Liver (tissue), 9 donors: ENCODE measurements around the gene CA14. TPM values are rescaled to one million over a fixed set of nuclear protein-coding genes. Genes with fewer than 3 reads are reported as not detected.
"Not testable (repeated sequence)": the region's sequence is repeated elsewhere in the genome, so short reads cannot be mapped to it uniquely, and the experiment has no call there.

Experiments
- DNase-seq: peaks from one replicate; pipeline ENCODE4 v3.0.0-alpha.2; 2017; ENCODE audit warnings: low spot score
- H3K27ac ChIP-seq, 2 donors: one replicate each; pipeline ENCODE4 v1.7.0; 2013; ENCODE audit warnings: inconsistent platforms in 2 of 2, low read length in 2 of 2, control low read depth in 1 of 2, low read depth in 1 of 2, mild to moderate bottlenecking in 1 of 2
- H3K27me3 ChIP-seq, 4 donors: one replicate each; pipeline versions ENCODE4 v1.6.1 to v1.7.0; 2013; ENCODE audit warnings: low read length in 3 of 4, inconsistent platforms in 1 of 4, mild to moderate bottlenecking in 1 of 4, moderate library complexity in 1 of 4; ENCODE audit not compliant: control insufficient read depth in 4 of 4, insufficient read depth in 4 of 4
- H3K36me3 ChIP-seq, 4 donors: one replicate each; pipeline versions ENCODE4 v1.6.1 to v1.7.0; 2013; ENCODE audit warnings: low read length in 3 of 4, mild to moderate bottlenecking in 3 of 4, low read depth in 1 of 4, moderate library complexity in 1 of 4; ENCODE audit not compliant: control insufficient read depth in 4 of 4, insufficient read depth in 3 of 4
- H3K4me1 ChIP-seq, 4 donors: one replicate each; pipeline versions ENCODE4 v1.6.1 to v1.7.0; 2013; ENCODE audit warnings: low read length in 3 of 4, mild to moderate bottlenecking in 3 of 4, moderate library complexity in 1 of 4; ENCODE audit not compliant: control insufficient read depth in 4 of 4, insufficient read depth in 4 of 4
- H3K4me3 ChIP-seq, 3 donors: one replicate each; pipeline versions ENCODE4 v1.6.1 to v1.7.0; 2013; ENCODE audit warnings: low read length in 3 of 3, control low read depth in 1 of 3, low read depth in 1 of 3, mild to moderate bottlenecking in 1 of 3
- H3K9ac ChIP-seq, 2 donors: one replicate each; pipeline ENCODE4 v1.7.0; 2013; ENCODE audit warnings: low read length in 2 of 2, mild to moderate bottlenecking in 2 of 2, moderate library complexity in 2 of 2, control low read depth in 1 of 2, low read depth in 1 of 2
- H3K9me3 ChIP-seq, 4 donors: one replicate each; pipeline versions ENCODE4 v1.6.1 to v1.7.0; 2013; ENCODE audit warnings: low read length in 3 of 4; ENCODE audit not compliant: control insufficient read depth in 4 of 4
- CTCF ChIP-seq: fragments of 150-350 bp; IDR thresholded peaks from 2 replicates; pipeline ENCODE4 v1.5.1; 2017; ENCODE audit warnings: improper control_type of control experiment, low read depth, low read length; ENCODE audit not compliant: missing input control
- FOXA1 ChIP-seq: IDR thresholded peaks from 2 replicates; pipeline ENCODE4 v1.6.1; 2016; ENCODE audit warnings: antibody characterized with exemption
- FOXA2 ChIP-seq: IDR thresholded peaks from 2 replicates; pipeline ENCODE4 v1.6.1; 2016; ENCODE audit warnings: antibody characterized with exemption
- GABPA ChIP-seq, 2 donors: IDR thresholded peaks in 1 of 2; conservative IDR thresholded peaks in 1 of 2; 2 replicates each; pipeline ENCODE4 v1.6.1; 2016; ENCODE audit warnings: antibody characterized with exemption in 2 of 2, mild to moderate bottlenecking in 1 of 2, moderate library complexity in 1 of 2
- NR2F2 ChIP-seq: IDR thresholded peaks from 2 replicates; pipeline ENCODE4 v1.6.1; 2016; ENCODE audit warnings: antibody characterized with exemption
- RAD21 ChIP-seq, 2 donors: IDR thresholded peaks; 2 replicates each; pipeline ENCODE4 v1.6.1; 2016; ENCODE audit warnings: antibody characterized with exemption in 2 of 2, mild to moderate bottlenecking in 2 of 2
- REST ChIP-seq: IDR thresholded peaks from 2 replicates; pipeline ENCODE4 v1.6.1; 2016; ENCODE audit warnings: antibody characterized with exemption, mild to moderate bottlenecking
- RXRA ChIP-seq, 2 donors: IDR thresholded peaks; 2 replicates each; pipeline ENCODE4 v1.6.1; 2017 to 2018; ENCODE audit warnings: antibody characterized with exemption in 2 of 2, mild to moderate bottlenecking in 1 of 2
- SP1 ChIP-seq: IDR thresholded peaks from 2 replicates; pipeline ENCODE4 v1.6.1; 2018; ENCODE audit warnings: antibody characterized with exemption, mild to moderate bottlenecking
- TAF1 ChIP-seq: conservative IDR thresholded peaks from 2 replicates; pipeline ENCODE4 v1.6.1; 2016; ENCODE audit warnings: antibody characterized with exemption, mild to moderate bottlenecking
- YY1 ChIP-seq: IDR thresholded peaks from 2 replicates; pipeline ENCODE4 v1.6.1; 2016; ENCODE audit warnings: antibody characterized with exemption, mild to moderate bottlenecking
- WGBS: extraction: QIAGEN DNeasy Blood & Tissue Kit; methylation state at CpG from one replicate; pipeline ENCODE4 v1.1.7; 2013; 5-methylcytosine and 5-hydroxymethylcytosine counted together
- polyA plus RNA-seq, 2 donors: library from polyadenylated mRNA; stranded (reverse) in 1 of 2; unstranded in 1 of 2; fragments of 200-250 nt in 1 of 2; fragments of >200 nt in 1 of 2; fragmentation: Nextera tagmentation in 1 of 2; extraction: Ambion mirVana in 1 of 2; gene quantifications; one replicate each; pipeline versions ENCODE4 v1.2.1 to v1.2.3, GENCODE V29; 2013 to 2015
- total RNA-seq, 2 donors: library from RNA; depleted of rRNA; stranded (reverse); fragments of >200 nt; gene quantifications; one replicate each; pipeline ENCODE4 v1.2.3, GENCODE V29; 2014
- TF ChIP-seq, protein P1 (sequence below): IDR thresholded peaks from 2 replicates; pipeline ENCODE4 v1.6.1; 2016; ENCODE audit warnings: antibody characterized with exemption
- TF ChIP-seq, protein P2 (sequence below): IDR thresholded peaks from 2 replicates; pipeline ENCODE4 v1.6.1; 2016; ENCODE audit warnings: antibody characterized with exemption
- donor health status: healthy.
- donor health status: healthy.
- donor health status: healthy.
- donor health status: healthy.
- donor health status: healthy.

Gene CA14
- total and polyA plus RNA-seq, 4 donors, result 0.22 to 2.7 (median 1.2) TPM

- H3K36me3 ChIP-seq, H3K9me3 ChIP-seq, H3K4me1 ChIP-seq, H3K27me3 ChIP-seq, DNase-seq: not testable (repeated sequence)
- Histone ChIP-seq H3K4me3 (peak overlapping the region; percentile 49 to 64 (median 52)), H3K27ac (peak overlapping the region; percentile 61 to 80), H3K9ac (peak overlapping the region in 1 of 2 donors; percentile 36)
- peak; percentile 13 for TF ChIP-seq TAF1
- 78% methylated on average over 18 of the region's 18 CpGs for WGBS
Measured at GRCh38 chr1:150214099-150214756, 43.3 kb upstream of the CA14 start.

DNA sequence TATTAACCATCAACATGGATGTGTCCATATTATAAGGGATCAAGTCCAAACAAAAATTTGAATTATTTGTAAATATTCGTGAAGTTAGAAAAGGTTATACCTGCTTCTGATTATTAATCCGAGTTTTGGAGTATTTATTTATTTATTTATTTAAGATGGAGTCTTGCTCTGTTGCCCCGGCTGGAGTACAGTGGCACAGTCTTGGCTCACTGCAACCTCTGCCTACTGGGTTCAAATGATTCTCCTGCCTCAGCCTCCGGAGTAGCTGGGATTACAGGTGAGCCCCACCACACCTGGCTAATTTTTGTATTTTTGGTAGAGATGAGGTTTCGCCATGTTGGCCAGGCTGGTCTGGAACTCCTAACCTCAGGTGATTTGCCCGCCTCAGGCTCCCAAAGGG is 41.7 kb upstream of the CA14 start:
- H3K27me3 ChIP-seq, H3K27ac ChIP-seq, H3K9me3 ChIP-seq, H3K36me3 ChIP-seq, H3K9ac ChIP-seq, H3K4me1 ChIP-seq, DNase-seq, H3K4me3 ChIP-seq: not testable (repeated sequence)
- 95% methylated on average over 6 of the region's 6 CpGs for WGBS

DNA sequence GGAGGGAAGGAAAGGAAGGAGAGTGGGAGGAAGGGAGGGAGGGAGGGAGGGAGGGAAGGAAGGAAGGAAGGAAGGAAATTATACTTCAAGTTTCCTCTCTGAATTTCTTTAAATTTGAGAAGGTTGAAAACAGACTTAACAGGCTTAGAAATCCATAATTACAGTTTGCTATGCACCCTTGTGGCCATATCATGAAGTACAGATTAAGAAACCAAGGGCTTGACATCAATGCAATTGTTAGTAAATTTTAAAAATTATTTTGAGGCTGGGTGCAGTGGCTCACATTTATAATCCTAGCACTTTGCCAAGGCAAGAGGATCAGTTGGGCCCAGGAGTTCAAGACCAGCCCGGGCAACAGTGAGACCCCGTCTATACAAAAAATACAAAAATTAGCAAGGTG is 36.0 kb upstream of the CA14 start:
- H3K9ac ChIP-seq, result no peak overlapping the region
- H3K9me3 ChIP-seq, result no peaks in the 10 kb centered on the region
- no peak overlapping the region for H3K27ac ChIP-seq
- no peak for DNase-seq
- no peak for TF ChIP-seq NR2F2
- no peak for TF ChIP-seq RXRA (IDR thresholded peaks at IDR 0.05)
- TF ChIP-seq CTCF, result peak; percentile 37
- TF ChIP-seq FOXA1, result no peak
- no peak for TF ChIP-seq TAF1
- peak in 1 of 2 donors; percentile 11 for TF ChIP-seq RAD21 (IDR thresholded peaks at IDR 0.05)
- no peak for TF ChIP-seq GABPA (IDR thresholded peaks at IDR 0.05 in 1 of 2, conservative IDR thresholded peaks at IDR 0.05 in 1 of 2)
- no peak for TF ChIP-seq FOXA2
- TF ChIP-seq YY1, result no peak
- no peak for TF ChIP-seq SP1
- TF ChIP-seq, protein P1, sequence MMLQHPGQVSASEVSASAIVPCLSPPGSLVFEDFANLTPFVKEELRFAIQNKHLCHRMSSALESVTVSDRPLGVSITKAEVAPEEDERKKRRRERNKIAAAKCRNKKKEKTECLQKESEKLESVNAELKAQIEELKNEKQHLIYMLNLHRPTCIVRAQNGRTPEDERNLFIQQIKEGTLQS, result no peak
- TF ChIP-seq REST, result no peak
- TF ChIP-seq, protein P2, sequence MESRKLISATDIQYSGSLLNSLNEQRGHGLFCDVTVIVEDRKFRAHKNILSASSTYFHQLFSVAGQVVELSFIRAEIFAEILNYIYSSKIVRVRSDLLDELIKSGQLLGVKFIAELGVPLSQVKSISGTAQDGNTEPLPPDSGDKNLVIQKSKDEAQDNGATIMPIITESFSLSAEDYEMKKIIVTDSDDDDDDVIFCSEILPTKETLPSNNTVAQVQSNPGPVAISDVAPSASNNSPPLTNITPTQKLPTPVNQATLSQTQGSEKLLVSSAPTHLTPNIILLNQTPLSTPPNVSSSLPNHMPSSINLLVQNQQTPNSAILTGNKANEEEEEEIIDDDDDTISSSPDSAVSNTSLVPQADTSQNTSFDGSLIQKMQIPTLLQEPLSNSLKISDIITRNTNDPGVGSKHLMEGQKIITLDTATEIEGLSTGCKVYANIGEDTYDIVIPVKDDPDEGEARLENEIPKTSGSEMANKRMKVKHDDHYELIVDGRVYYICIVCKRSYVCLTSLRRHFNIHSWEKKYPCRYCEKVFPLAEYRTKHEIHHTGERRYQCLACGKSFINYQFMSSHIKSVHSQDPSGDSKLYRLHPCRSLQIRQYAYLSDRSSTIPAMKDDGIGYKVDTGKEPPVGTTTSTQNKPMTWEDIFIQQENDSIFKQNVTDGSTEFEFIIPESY, result no peak
- no peak overlapping the region for H3K4me3 ChIP-seq
- H3K36me3 ChIP-seq, result peaks cover 7 to 22% (median 20%) of the 10 kb centered on the region in 4 donors
- no peaks in the 10 kb centered on the region for H3K4me1 ChIP-seq
- 95% methylated on average over 2 of the region's 2 CpGs for WGBS
- no peaks in the 10 kb centered on the region for H3K27me3 ChIP-seq
